Mucosa of stomach (tissue), 1 donor: ENCODE measurements around the gene BAHD1.

ENCODE experiments used
- H3K27me3 ChIP-seq: one replicate; pipeline ENCODE4 v1.7.0; 2013; ENCODE audit warnings: mild to moderate bottlenecking, low read length; ENCODE audit not compliant: control insufficient read depth, insufficient read depth
- H3K36me3 ChIP-seq: one replicate; pipeline ENCODE4 v1.7.0; 2013; ENCODE audit warnings: low read length; ENCODE audit not compliant: control insufficient read depth, insufficient read depth
- H3K4me1 ChIP-seq: one replicate; pipeline ENCODE4 v1.7.0; 2013; ENCODE audit warnings: mild to moderate bottlenecking, low read length; ENCODE audit not compliant: control insufficient read depth, insufficient read depth
- H3K4me3 ChIP-seq: one replicate; pipeline ENCODE4 v1.7.0; 2013; ENCODE audit warnings: low read length
- H3K9ac ChIP-seq: one replicate; pipeline ENCODE4 v1.7.0; 2013; ENCODE audit warnings: mild to moderate bottlenecking, low read length, moderate library complexity
- H3K9me3 ChIP-seq: one replicate; pipeline ENCODE4 v1.7.0; 2013; ENCODE audit warnings: mild to moderate bottlenecking, low read length, moderate library complexity; ENCODE audit not compliant: control insufficient read depth
- donor health status: Pancreatic carcinoma.

BAHD1 gene

GRCh38 chr15:40500568-40501330 lies 60.0 kb downstream of the BAHD1 start:
- H3K36me3 ChIP-seq = no peaks in the 10 kb centered on the region
- no peaks in the 10 kb centered on the region for H3K9me3 ChIP-seq
- H3K27me3 ChIP-seq = no peaks in the 10 kb centered on the region
- H3K4me3 ChIP-seq = no peak overlapping the region
- H3K4me1 ChIP-seq = no peaks in the 10 kb centered on the region
- H3K9ac ChIP-seq = no peak overlapping the region

GRCh38 chr15:40501487-40501886 lies 60.7 kb downstream of the BAHD1 start:
- no peaks in the 10 kb centered on the region for H3K36me3 ChIP-seq
- no peak overlapping the region for H3K9ac ChIP-seq
- no peaks in the 10 kb centered on the region for H3K9me3 ChIP-seq
- H3K4me1 ChIP-seq = no peaks in the 10 kb centered on the region
- no peak overlapping the region for H3K4me3 ChIP-seq
- H3K27me3 ChIP-seq = no peaks in the 10 kb centered on the region

DNA sequence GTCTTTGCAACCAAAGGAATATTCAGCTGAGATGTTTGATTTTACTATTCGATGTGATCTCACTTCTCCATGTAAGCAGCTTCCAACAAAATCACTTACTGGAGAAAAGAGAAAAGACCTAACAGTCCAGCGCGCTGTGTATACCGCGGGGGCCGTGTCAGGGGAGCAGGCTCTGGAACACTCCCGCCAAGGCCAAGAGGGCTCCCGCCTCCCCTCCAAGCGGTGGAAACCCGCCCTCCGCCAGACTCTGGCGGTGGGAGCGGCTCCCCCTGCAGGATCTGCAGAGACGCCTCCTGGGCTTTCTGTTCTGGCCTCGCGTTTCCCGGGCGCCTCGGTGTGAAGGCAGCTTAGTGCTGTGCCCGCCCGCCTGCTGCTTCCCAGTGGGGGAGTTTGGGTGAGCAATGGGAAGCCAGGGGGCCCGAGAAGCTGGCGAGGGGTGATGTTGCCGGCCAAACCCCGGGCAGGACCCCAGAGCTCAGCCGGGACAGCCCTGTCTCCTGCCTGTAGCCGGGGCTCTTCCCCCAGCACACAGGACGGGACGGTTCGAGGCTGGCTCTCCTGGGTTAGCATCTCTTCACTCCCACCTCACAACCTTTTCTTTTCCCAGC lies 66.3 kb downstream of the BAHD1 start:
- no peaks in the 10 kb centered on the region for H3K9me3 ChIP-seq
- peak overlapping the region; percentile 44 for H3K9ac ChIP-seq
- no peaks in the 10 kb centered on the region for H3K36me3 ChIP-seq
- H3K27me3 ChIP-seq = peaks cover 11% of the 10 kb centered on the region
- H3K4me3 ChIP-seq = no peak overlapping the region
- peaks cover 4% of the 10 kb centered on the region for H3K4me1 ChIP-seq

DNA sequence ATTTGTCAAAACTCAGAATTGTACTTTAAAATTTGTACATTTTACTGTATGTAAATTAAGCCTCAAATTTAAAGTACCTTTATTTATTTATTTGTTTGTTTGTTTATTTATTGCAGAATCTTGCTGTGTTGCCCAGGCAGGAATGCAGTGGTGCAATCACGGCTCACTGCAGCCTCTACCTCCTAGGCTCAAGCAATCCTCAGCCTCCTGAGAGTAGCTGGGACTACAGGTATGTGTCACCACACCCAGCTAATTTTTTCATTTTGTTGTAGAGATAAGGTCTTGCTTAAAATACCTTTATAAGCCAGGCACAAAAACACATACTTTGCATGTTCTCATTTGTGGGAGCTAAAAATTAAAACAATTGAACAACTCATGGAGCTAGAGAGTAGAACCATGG lies 67.5 kb downstream of the BAHD1 start:
- Histone ChIP-seq H3K9me3 (no peaks in the 10 kb centered on the region), H3K9ac (no peak overlapping the region), H3K4me3 (no peak overlapping the region), H3K27me3 (peaks cover 11% of the 10 kb centered on the region), H3K4me1 (peaks cover 4% of the 10 kb centered on the region), H3K36me3 (no peaks in the 10 kb centered on the region)

GRCh38 chr15:40510201-40510600 lies 69.4 kb downstream of the BAHD1 start:
- Histone ChIP-seq H3K9ac (no peak overlapping the region), H3K4me3 (no peak overlapping the region), H3K4me1 (peaks cover 4% of the 10 kb centered on the region), H3K9me3 (no peaks in the 10 kb centered on the region), H3K27me3 (peaks cover 11% of the 10 kb centered on the region), H3K36me3 (no peaks in the 10 kb centered on the region)

GRCh38 chr15:40511093-40511471 lies 70.3 kb downstream of the BAHD1 start:
- peaks cover 11% of the 10 kb centered on the region for H3K27me3 ChIP-seq
- H3K4me3 ChIP-seq = peak overlapping the region; percentile 16
- no peaks in the 10 kb centered on the region for H3K36me3 ChIP-seq
- H3K9ac ChIP-seq = peak overlapping the region; percentile 48
- no peaks in the 10 kb centered on the region for H3K9me3 ChIP-seq
- peaks cover 4% of the 10 kb centered on the region for H3K4me1 ChIP-seq

DNA sequence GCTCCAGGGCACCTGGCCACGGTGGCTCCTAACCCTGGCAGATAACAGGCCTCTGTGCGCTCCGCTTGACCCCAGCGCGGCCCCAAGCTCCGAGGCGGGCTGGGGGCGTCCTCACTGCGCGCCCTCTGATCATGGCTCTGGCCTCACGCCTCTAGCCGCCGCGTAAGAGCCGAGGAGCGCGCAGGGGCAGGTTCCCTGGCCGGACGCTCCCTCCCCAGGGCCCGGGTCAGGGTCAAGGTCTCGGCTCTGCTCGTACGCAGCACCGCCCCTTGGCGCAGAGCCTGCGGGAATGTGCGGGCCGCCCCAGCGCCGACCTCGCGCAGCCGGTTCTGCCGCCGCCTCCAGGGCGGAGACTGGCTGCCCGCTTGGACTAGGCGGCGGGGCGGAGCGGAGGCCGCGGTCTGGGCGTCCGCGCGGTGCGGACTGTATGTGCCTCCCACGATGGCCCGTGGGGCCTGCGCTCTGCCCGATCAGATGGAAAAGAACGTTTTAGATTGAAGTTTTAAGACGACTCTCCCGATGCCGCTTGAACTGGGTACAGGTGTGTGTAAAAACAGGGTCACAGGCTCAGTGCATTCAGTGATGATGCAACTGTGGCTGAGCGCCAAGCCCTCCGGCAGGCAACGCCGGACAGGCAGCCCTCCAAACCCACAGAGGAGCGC lies 70.8 kb downstream of the BAHD1 start:
- Histone ChIP-seq H3K9me3 (no peaks in the 10 kb centered on the region), H3K9ac (peak overlapping the region; percentile 48), H3K4me3 (peak overlapping the region; percentile 16), H3K4me1 (peaks cover 4% of the 10 kb centered on the region), H3K36me3 (no peaks in the 10 kb centered on the region), H3K27me3 (peaks cover 11% of the 10 kb centered on the region)

GRCh38 chr15:40512440-40512839 lies 71.7 kb downstream of the BAHD1 start:
- H3K9me3 ChIP-seq = no peaks in the 10 kb centered on the region
- H3K27me3 ChIP-seq = peaks cover 11% of the 10 kb centered on the region
- H3K9ac ChIP-seq = peak overlapping the region; percentile 48
- no peaks in the 10 kb centered on the region for H3K36me3 ChIP-seq
- H3K4me3 ChIP-seq = no peak overlapping the region
- H3K4me1 ChIP-seq = peaks cover under 1% of the 10 kb centered on the region

GRCh38 chr15:40513609-40514008 lies 72.9 kb downstream of the BAHD1 start:
- no peak overlapping the region for H3K9ac ChIP-seq
- no peaks in the 10 kb centered on the region for H3K9me3 ChIP-seq
- no peaks in the 10 kb centered on the region for H3K36me3 ChIP-seq
- H3K4me1 ChIP-seq = no peaks in the 10 kb centered on the region
- H3K27me3 ChIP-seq = peaks cover 11% of the 10 kb centered on the region
- no peak overlapping the region for H3K4me3 ChIP-seq

- Histone ChIP-seq H3K9ac (no peak overlapping the region), H3K9me3 (no peaks in the 10 kb centered on the region), H3K36me3 (no peaks in the 10 kb centered on the region), H3K4me3 (no peak overlapping the region), H3K4me1 (no peaks in the 10 kb centered on the region), H3K27me3 (peaks cover 1% of the 10 kb centered on the region)
Measured at GRCh38 chr15:40516322-40516721, 75.6 kb downstream of the BAHD1 start.
